HUES6 (cell line): ENCODE data around the gene IGSF9B.

ENCODE experiments used
- H3K27ac ChIP-seq: 2 replicates; pipeline ENCODE4 v1.7.0; 2013; ENCODE audit warnings: low read depth, mild to moderate bottlenecking, low read length, inconsistent platforms
- H3K27me3 ChIP-seq: 2 replicates; pipeline ENCODE4 v1.6.1; 2013; ENCODE audit warnings: low read length; ENCODE audit not compliant: control insufficient read depth, insufficient read depth
- H3K36me3 ChIP-seq: 2 replicates; pipeline ENCODE4 v1.6.1; 2013; ENCODE audit warnings: low read length; ENCODE audit not compliant: control insufficient read depth, insufficient read depth
- H3K4me1 ChIP-seq: 2 replicates; pipeline ENCODE4 v1.6.1; 2013; ENCODE audit warnings: low read length; ENCODE audit not compliant: control insufficient read depth, insufficient read depth
- H3K4me3 ChIP-seq: 2 replicates; pipeline ENCODE4 v1.5.1; 2013; ENCODE audit warnings: low read depth, low read length
- H3K9ac ChIP-seq: one replicate; pipeline ENCODE4 v1.6.1; 2013; ENCODE audit warnings: mild to moderate bottlenecking, low read length
- H3K9me3 ChIP-seq: 2 replicates; pipeline ENCODE4 v1.6.1; 2013; ENCODE audit warnings: low read depth, low read length; ENCODE audit not compliant: control insufficient read depth, insufficient read depth

The IGSF9B gene

GRCh38 chr11:133905677-133906156, 51.1 kb downstream of the IGSF9B start:
- no peaks in the 10 kb centered on the region for H3K4me1 ChIP-seq
- peaks cover 78% of the 10 kb centered on the region for H3K36me3 ChIP-seq
- no peak overlapping the region for H3K4me3 ChIP-seq
- H3K9me3 ChIP-seq: no peaks in the 10 kb centered on the region
- no peaks in the 10 kb centered on the region for H3K27me3 ChIP-seq
- H3K27ac ChIP-seq: no peak overlapping the region
- H3K9ac ChIP-seq: no peak overlapping the region

GRCh38 chr11:133904818-133905515, 51.8 kb downstream of the IGSF9B start:
- no peaks in the 10 kb centered on the region for H3K4me1 ChIP-seq
- H3K9me3 ChIP-seq: no peaks in the 10 kb centered on the region
- no peak overlapping the region for H3K27ac ChIP-seq
- H3K9ac ChIP-seq: no peak overlapping the region
- H3K36me3 ChIP-seq: peaks cover 74% of the 10 kb centered on the region
- no peak overlapping the region for H3K4me3 ChIP-seq
- H3K27me3 ChIP-seq: no peaks in the 10 kb centered on the region

- Histone ChIP-seq H3K4me1 (no peaks in the 10 kb centered on the region), H3K4me3 (no peak overlapping the region), H3K27ac (no peak overlapping the region), H3K27me3 (no peaks in the 10 kb centered on the region), H3K9me3 (no peaks in the 10 kb centered on the region), H3K36me3 (peaks cover 72% of the 10 kb centered on the region), H3K9ac (no peak overlapping the region)
Measured at GRCh38 chr11:133903875-133904817, 52.6 kb downstream of the IGSF9B start.

GRCh38 chr11:133903056-133903455, 53.7 kb downstream of the IGSF9B start:
- H3K9ac ChIP-seq: no peak overlapping the region
- H3K27ac ChIP-seq: no peak overlapping the region
- H3K9me3 ChIP-seq: no peaks in the 10 kb centered on the region
- no peaks in the 10 kb centered on the region for H3K27me3 ChIP-seq
- peaks cover 62% of the 10 kb centered on the region for H3K36me3 ChIP-seq
- H3K4me3 ChIP-seq: no peak overlapping the region
- peaks cover 7% of the 10 kb centered on the region for H3K4me1 ChIP-seq

GRCh38 chr11:133902506-133902905, 54.3 kb downstream of the IGSF9B start:
- Histone ChIP-seq H3K27me3 (no peaks in the 10 kb centered on the region), H3K27ac (no peak overlapping the region)

GRCh38 chr11:133901999-133902398, 54.8 kb downstream of the IGSF9B start:
- Histone ChIP-seq H3K36me3 (peaks cover 58% of the 10 kb centered on the region), H3K4me3 (no peak overlapping the region), H3K9ac (no peak overlapping the region), H3K27ac (no peak overlapping the region), H3K27me3 (no peaks in the 10 kb centered on the region), H3K9me3 (no peaks in the 10 kb centered on the region), H3K4me1 (peaks cover 7% of the 10 kb centered on the region)

More at GRCh38 chr11:133902506-133902905, 54.3 kb downstream of the IGSF9B start:
- Histone ChIP-seq H3K36me3 (peaks cover 58% of the 10 kb centered on the region), H3K9me3 (no peaks in the 10 kb centered on the region), H3K9ac (no peak overlapping the region), H3K4me3 (no peak overlapping the region), H3K4me1 (peaks cover 7% of the 10 kb centered on the region)

- Histone ChIP-seq H3K27ac (no peak overlapping the region), H3K9me3 (no peaks in the 10 kb centered on the region), H3K27me3 (no peaks in the 10 kb centered on the region), H3K4me1 (peaks cover 11% of the 10 kb centered on the region), H3K9ac (no peak overlapping the region), H3K36me3 (peaks cover 51% of the 10 kb centered on the region), H3K4me3 (no peak overlapping the region)
Measured at GRCh38 chr11:133901316-133901715, 55.5 kb downstream of the IGSF9B start.

- H3K9me3 ChIP-seq: no peaks in the 10 kb centered on the region
- peaks cover 19% of the 10 kb centered on the region for H3K4me1 ChIP-seq
- H3K4me3 ChIP-seq: no peak overlapping the region
- H3K36me3 ChIP-seq: peaks cover 44% of the 10 kb centered on the region
- H3K27me3 ChIP-seq: no peaks in the 10 kb centered on the region
- H3K27ac ChIP-seq: no peak overlapping the region
- no peak overlapping the region for H3K9ac ChIP-seq
Measured at GRCh38 chr11:133900176-133901105, 56.3 kb downstream of the IGSF9B start.

GRCh38 chr11:133898770-133899115, 58.0 kb downstream of the IGSF9B start:
- no peak overlapping the region for H3K4me3 ChIP-seq
- H3K4me1 ChIP-seq: peaks cover 34% of the 10 kb centered on the region
- no peaks in the 10 kb centered on the region for H3K9me3 ChIP-seq
- peaks cover 35% of the 10 kb centered on the region for H3K36me3 ChIP-seq
- H3K9ac ChIP-seq: no peak overlapping the region
- H3K27me3 ChIP-seq: no peaks in the 10 kb centered on the region
- no peak overlapping the region for H3K27ac ChIP-seq

- Histone ChIP-seq H3K9ac (no peak overlapping the region), H3K9me3 (no peaks in the 10 kb centered on the region), H3K4me1 (peaks cover 36% of the 10 kb centered on the region), H3K4me3 (no peak overlapping the region), H3K27ac (no peak overlapping the region), H3K36me3 (peaks cover 29% of the 10 kb centered on the region), H3K27me3 (no peaks in the 10 kb centered on the region)
Measured at GRCh38 chr11:133898031-133898769, 58.6 kb downstream of the IGSF9B start.
